Hepatocyte (in vitro differentiated cells): ENCODE measurements around the gene TMEM232. TPM values are rescaled to one million over a fixed set of nuclear protein-coding genes. Genes with fewer than 3 reads are reported as not detected.

Source experiments
- DNase-seq: peaks from one replicate; pipeline ENCODE4 v3.0.0-alpha.2; 2016; ENCODE audit warnings: low spot score
- H2AFZ ChIP-seq: fragments of 200-600 bp; sonication (generic); 2 replicates; pipeline ENCODE4 v1.6.0; 2016; ENCODE audit warnings: antibody characterized with exemption, mild to moderate bottlenecking
- H3K27ac ChIP-seq: fragments of 200-600 bp; sonication (generic); 2 replicates; pipeline ENCODE4 v1.5.1; 2016; ENCODE audit warnings: mild to moderate bottlenecking
- H3K27me3 ChIP-seq: fragments of 200-600 bp; sonication (generic); 2 replicates; pipeline ENCODE4 v1.6.1; 2016
- H3K36me3 ChIP-seq: fragments of 200-600 bp; sonication (generic); replicated peaks from 2 replicates; pipeline ENCODE4 v1.5.1; 2016; ENCODE audit warnings: low read depth; ENCODE audit not compliant: insufficient read depth
- H3K4me1 ChIP-seq: fragments of 200-600 bp; sonication (generic); 2 replicates; pipeline ENCODE4 v1.5.1; 2016; ENCODE audit warnings: mild to moderate bottlenecking, moderate library complexity; ENCODE audit not compliant: insufficient read depth
- H3K4me2 ChIP-seq: fragments of 200-600 bp; sonication (generic); 2 replicates; pipeline ENCODE4 v1.6.0; 2016
- H3K4me3 ChIP-seq: fragments of 200-600 bp; sonication (generic); 2 replicates; pipeline ENCODE4 v1.5.1; 2016; ENCODE audit warnings: mild to moderate bottlenecking
- H3K79me2 ChIP-seq: fragments of 200-600 bp; sonication (generic); 2 replicates; pipeline ENCODE4 v1.6.0; 2017; ENCODE audit warnings: mild to moderate bottlenecking
- H3K9me2 ChIP-seq: fragments of 200-600 bp; sonication (generic); replicated peaks from 2 replicates; pipeline ENCODE4 v1.6.0; 2017; ENCODE audit warnings: mild to moderate bottlenecking; ENCODE audit not compliant: insufficient read depth
- H3K9me3 ChIP-seq: fragments of 200-600 bp; sonication (generic); 2 replicates; pipeline ENCODE4 v1.5.1; 2016; ENCODE audit warnings: low read depth, mild to moderate bottlenecking
- H4K20me1 ChIP-seq: fragments of 200-600 bp; sonication (generic); 2 replicates; pipeline ENCODE4 v1.6.0; 2016; ENCODE audit warnings: mild to moderate bottlenecking; ENCODE audit not compliant: insufficient read depth, poor library complexity, severe bottlenecking
- EZH2 ChIP-seq: fragments of 200-600 bp; sonication (generic); IDR thresholded peaks from 2 replicates; pipeline ENCODE4 v1.6.1; 2016; ENCODE audit warnings: antibody characterized with exemption, mild to moderate bottlenecking, borderline replicate concordance
- EZH2phosphoT487 ChIP-seq: fragments of 200-600 bp; sonication (generic); IDR thresholded peaks from one replicate; pipeline ENCODE4 v1.6.1; 2018; ENCODE audit warnings: antibody characterized with exemption, mild to moderate bottlenecking, low read depth, moderate library complexity; ENCODE audit not compliant: unreplicated experiment, severe bottlenecking
- WGBS: methylation state at CpG from one replicate; pipeline ENCODE4 v1.1.6; 2016; ENCODE audit warnings: low lambda C conversion rate; ENCODE audit errors: missing lambda C conversion rate; 5-methylcytosine and 5-hydroxymethylcytosine counted together
- polyA plus RNA-seq: library from polyadenylated mRNA; unstranded; fragments of >200 nt; fragmentation: Nextera tagmentation; extraction: Ambion mirVana; gene quantifications from 2 replicates; pipeline ENCODE4 v1.2.1, GENCODE V29; 2016
- total RNA-seq: library from RNA; depleted of rRNA; stranded (reverse); fragments of >200 nt; gene quantifications from 2 replicates; pipeline ENCODE4 v1.2.3, GENCODE V29; 2014
- TF ChIP-seq, protein P1 (sequence below): fragments of 200-600 bp; sonication (generic); IDR thresholded peaks from 2 replicates; pipeline ENCODE4 v1.5.1; 2016; ENCODE audit warnings: antibody characterized with exemption, mild to moderate bottlenecking; ENCODE audit not compliant: poor library complexity

Gene TMEM232
- total and polyA plus RNA-seq, 2 experiments from 2014 or later, result 2.4 to 2.8 TPM

DNA sequence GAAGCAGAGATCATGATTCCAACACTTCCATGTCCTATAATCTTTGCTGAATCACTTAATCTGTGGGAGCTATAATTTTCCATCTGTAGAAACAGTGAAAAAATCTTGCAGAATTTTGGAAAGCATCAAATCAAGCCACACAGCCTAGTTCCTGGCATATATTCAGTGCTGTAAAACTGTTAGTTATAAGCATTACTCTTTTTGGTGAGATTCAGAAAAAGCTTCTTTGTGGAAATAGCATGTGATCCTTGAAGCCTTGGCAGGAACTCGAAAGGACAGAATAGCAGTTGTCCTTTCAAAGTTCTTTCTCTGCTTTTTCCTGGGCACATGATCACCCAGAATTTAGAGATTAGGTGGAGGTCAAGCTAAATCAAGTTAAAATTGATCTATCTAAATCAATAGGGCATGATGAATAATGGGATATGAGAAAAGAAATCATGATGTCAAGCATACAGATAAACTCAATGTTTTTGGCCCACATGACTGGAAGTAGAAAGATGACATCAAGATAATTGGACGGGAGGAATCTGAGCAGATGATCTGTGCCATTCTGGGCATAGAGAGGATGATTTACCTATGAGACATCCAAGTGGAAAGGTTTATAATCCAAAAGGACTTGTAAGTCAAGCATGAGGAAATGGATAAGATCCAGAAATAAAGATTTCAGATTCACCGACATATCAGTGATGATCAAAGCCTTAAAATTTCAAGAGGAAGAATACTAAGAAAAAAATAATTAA lies 73.1 kb downstream of the TMEM232 start:
- Histone ChIP-seq H3K9me3 (no peaks in the 10 kb centered on the region), H3K9me2 (no peaks in the 10 kb centered on the region), H3K27me3 (no peaks in the 10 kb centered on the region), H3K79me2 (no peaks in the 10 kb centered on the region), H3K4me2 (no peak overlapping the region), H4K20me1 (no peaks in the 10 kb centered on the region), H3K4me3 (no peak overlapping the region), H3K36me3 (no peaks in the 10 kb centered on the region), H3K4me1 (no peaks in the 10 kb centered on the region), H2AFZ (no peak overlapping the region), H3K27ac (no peak overlapping the region)
- TF ChIP-seq EZH2phosphoT487 (no peak), EZH2 (no peak)
- TF ChIP-seq, protein P1, sequence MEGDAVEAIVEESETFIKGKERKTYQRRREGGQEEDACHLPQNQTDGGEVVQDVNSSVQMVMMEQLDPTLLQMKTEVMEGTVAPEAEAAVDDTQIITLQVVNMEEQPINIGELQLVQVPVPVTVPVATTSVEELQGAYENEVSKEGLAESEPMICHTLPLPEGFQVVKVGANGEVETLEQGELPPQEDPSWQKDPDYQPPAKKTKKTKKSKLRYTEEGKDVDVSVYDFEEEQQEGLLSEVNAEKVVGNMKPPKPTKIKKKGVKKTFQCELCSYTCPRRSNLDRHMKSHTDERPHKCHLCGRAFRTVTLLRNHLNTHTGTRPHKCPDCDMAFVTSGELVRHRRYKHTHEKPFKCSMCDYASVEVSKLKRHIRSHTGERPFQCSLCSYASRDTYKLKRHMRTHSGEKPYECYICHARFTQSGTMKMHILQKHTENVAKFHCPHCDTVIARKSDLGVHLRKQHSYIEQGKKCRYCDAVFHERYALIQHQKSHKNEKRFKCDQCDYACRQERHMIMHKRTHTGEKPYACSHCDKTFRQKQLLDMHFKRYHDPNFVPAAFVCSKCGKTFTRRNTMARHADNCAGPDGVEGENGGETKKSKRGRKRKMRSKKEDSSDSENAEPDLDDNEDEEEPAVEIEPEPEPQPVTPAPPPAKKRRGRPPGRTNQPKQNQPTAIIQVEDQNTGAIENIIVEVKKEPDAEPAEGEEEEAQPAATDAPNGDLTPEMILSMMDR, result no peak
- no peak for DNase-seq
- 77% methylated on average over 3 of the region's 3 CpGs for WGBS

DNA sequence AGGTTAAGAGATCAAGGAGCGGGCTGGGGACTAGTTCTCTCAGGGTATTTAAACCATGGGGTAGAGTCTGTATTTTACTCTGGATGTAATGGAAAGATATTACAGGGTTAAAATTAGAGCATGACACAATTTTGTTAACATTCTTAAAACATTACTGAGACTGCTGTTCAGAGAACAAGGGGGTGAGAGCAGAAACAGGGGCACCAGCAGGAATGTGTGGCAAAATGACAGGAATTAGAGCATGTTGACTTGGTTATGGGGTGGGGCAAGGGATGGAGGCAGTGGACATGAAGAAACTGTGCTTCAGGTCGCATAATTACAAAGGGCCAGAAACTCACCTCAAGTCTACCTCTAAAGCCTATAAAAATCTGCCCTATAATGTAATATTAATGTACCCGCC lies 75.0 kb downstream of the TMEM232 start:
- no peaks in the 10 kb centered on the region for H3K36me3 ChIP-seq
- H3K27ac ChIP-seq, result no peak overlapping the region
- no peaks in the 10 kb centered on the region for H3K9me2 ChIP-seq
- no peaks in the 10 kb centered on the region for H3K4me1 ChIP-seq
- no peaks in the 10 kb centered on the region for H4K20me1 ChIP-seq
- TF ChIP-seq, protein P1, result no peak
- TF ChIP-seq EZH2 (no peak), EZH2phosphoT487 (no peak)
- 68% methylated on average over 3 of the region's 3 CpGs for WGBS
- no peak for DNase-seq
- H3K27me3 ChIP-seq, result no peaks in the 10 kb centered on the region
- H3K9me3 ChIP-seq, result no peaks in the 10 kb centered on the region
- no peaks in the 10 kb centered on the region for H3K79me2 ChIP-seq
- no peak overlapping the region for H2AFZ ChIP-seq
- H3K4me3 ChIP-seq, result no peak overlapping the region
- H3K4me2 ChIP-seq, result no peak overlapping the region

DNA sequence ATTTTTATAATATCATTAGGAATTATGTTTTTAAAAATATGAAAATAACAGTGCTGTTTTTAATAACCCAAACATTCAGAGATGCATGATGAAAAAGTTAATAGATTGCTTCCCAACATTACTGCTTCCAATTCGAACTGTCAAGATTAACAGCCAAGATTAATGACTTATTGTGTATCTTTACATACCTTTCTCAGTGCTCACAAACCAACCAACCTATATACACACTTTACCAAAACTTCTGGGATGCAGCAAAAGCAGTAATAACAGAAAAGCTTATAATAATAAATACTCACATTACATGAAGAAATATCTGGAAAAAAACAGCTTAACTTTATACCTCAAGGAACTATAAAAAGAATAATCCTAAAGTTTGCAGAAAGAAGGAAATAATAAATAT lies 82.1 kb downstream of the TMEM232 start:
- no peak overlapping the region for H3K4me3 ChIP-seq
- WGBS, result 48% methylated on average over 1 of the region's 1 CpG
- TF ChIP-seq, protein P1, result no peak
- no peak for TF ChIP-seq EZH2
- no peak for TF ChIP-seq EZH2phosphoT487

More for the DNA sequence above, 82.1 kb downstream of the TMEM232 start:
- H3K4me2 ChIP-seq, result no peak overlapping the region
- no peaks in the 10 kb centered on the region for H3K79me2 ChIP-seq
- H3K9me2 ChIP-seq, result no peaks in the 10 kb centered on the region
- H3K4me1 ChIP-seq, result no peaks in the 10 kb centered on the region
- H2AFZ ChIP-seq, result no peak overlapping the region
- no peaks in the 10 kb centered on the region for H3K27me3 ChIP-seq
- no peak overlapping the region for H3K27ac ChIP-seq
- H3K36me3 ChIP-seq, result no peaks in the 10 kb centered on the region
- H3K9me3 ChIP-seq, result no peaks in the 10 kb centered on the region
- H4K20me1 ChIP-seq, result no peaks in the 10 kb centered on the region
- no peak for DNase-seq
